K562 (cell line): Measurements from ENCODE around the gene POMGNT2. TPM values are rescaled to one million over a fixed set of nuclear protein-coding genes. Genes with fewer than 3 reads are reported as not detected.

Experiments
- ATAC-seq: fragments of 200-7000 bp; cut with Tn5 transposase; 3 replicates; pipeline ENCODE4 v1.9.1; 2020; ENCODE audit warnings: moderate library complexity
- BruUV-seq: library from RNA; stranded (reverse); fragments of 400-500 nt; replicated peaks from 2 replicates; lab custom pipeline; 2021; lab: Mats Ljungman, UMichigan
- CTCF ChIA-PET: fragments of 300-600 bp; formaldehyde crosslinking; extraction: SDS; loops from one replicate; lab custom pipeline; 2021; ENCODE audit warnings: low intra/inter-chr PET ratio; lab: Yijun Ruan, JAX
- POLR2A ChIA-PET: fragments of 300-600, 350-650 bp; sonication (Branson Sonifier 250); formaldehyde crosslinking; extraction: SDS; loops from one replicate; lab custom pipeline; 2021; ENCODE audit warnings: antibody characterized with exemption, inconsistent platforms; lab: Yijun Ruan, JAX
- DNase-seq, 4 experiments: peaks; one replicate each; pipeline versions ENCODE4 v3.0.0 to v3.0.0-alpha.2; 2011 to 2018; ENCODE audit warnings: low spot score in 3 of 4, mixed read lengths in 3 of 4; ENCODE audit errors: extremely low read depth in 1 of 4
- FAIRE-seq: peaks from 2 replicates; lab custom pipeline; 2011; peaks lifted over from hg19 to GRCh38; lab: Jason Lieb, UNC
- H2AFZ ChIP-seq: 2 replicates; pipeline ENCODE4 v1.6.0; 2011; ENCODE audit warnings: low read depth, low read length, control low read depth, inconsistent platforms
- H3K27ac ChIP-seq: fragments of 200-600 bp; 3 replicates; pipeline ENCODE4 v1.8.0; 2011; ENCODE audit warnings: low read depth, mild to moderate bottlenecking, control low read depth, inconsistent platforms, low read length, moderate library complexity, mixed read lengths; ENCODE audit errors: extremely low read depth
- H3K27me3 ChIP-seq, 2 experiments: fragments of 300-600 bp in 1 of 2; 2 replicates in 1 of 2; 3 replicates in 1 of 2; pipeline versions ENCODE4 v1.6.0 to v1.8.0; 2011; ENCODE audit warnings: inconsistent platforms in 2 of 2, low read length in 2 of 2, mild to moderate bottlenecking in 1 of 2, mixed read lengths in 1 of 2, moderate library complexity in 1 of 2; ENCODE audit not compliant: control insufficient read depth in 2 of 2, insufficient read depth in 2 of 2
- H3K36me3 ChIP-seq: fragments of 300-600 bp; 3 replicates; pipeline ENCODE4 v1.8.0; 2011; ENCODE audit warnings: mild to moderate bottlenecking, low read length, inconsistent platforms; ENCODE audit not compliant: control insufficient read depth, insufficient read depth
- H3K4me1 ChIP-seq, 2 experiments: fragments of 200-600 bp in 1 of 2; replicated peaks in 1 of 2; 2 replicates in 1 of 2; 3 replicates in 1 of 2; pipeline versions ENCODE4 v1.5.1 to v1.8.0; 2011; ENCODE audit warnings: inconsistent platforms in 2 of 2, low read length in 2 of 2, mild to moderate bottlenecking in 1 of 2, mixed read lengths in 1 of 2, moderate library complexity in 1 of 2; ENCODE audit not compliant: control insufficient read depth in 2 of 2, insufficient read depth in 2 of 2
- H3K4me2 ChIP-seq: 2 replicates; pipeline ENCODE4 v1.6.1; 2011; ENCODE audit warnings: low read length, control low read depth, inconsistent platforms, mixed read lengths; ENCODE audit not compliant: insufficient read depth
- H3K4me3 ChIP-seq: fragments of 200-600 bp; sonication (generic), shearing (Covaris generic); 2 replicates; pipeline ENCODE4 v1.5.1; 2016; ENCODE audit warnings: control low read depth, inconsistent platforms
- H3K79me2 ChIP-seq: fragments of 200-600 bp; 3 replicates; pipeline ENCODE4 v1.8.0; 2011; ENCODE audit warnings: low read length, inconsistent platforms; ENCODE audit not compliant: control insufficient read depth, insufficient read depth
- H3K9ac ChIP-seq, 2 experiments: 2 replicates each; pipeline versions ENCODE4 v1.6.0 to v1.6.1; 2011; ENCODE audit warnings: low read depth in 2 of 2, low read length in 2 of 2, control low read depth in 1 of 2, inconsistent platforms in 1 of 2, mild to moderate bottlenecking in 1 of 2, mixed read lengths in 1 of 2; ENCODE audit not compliant: insufficient read depth in 1 of 2
- H3K9me1 ChIP-seq: one replicate; pipeline ENCODE4 v1.6.0; 2011; ENCODE audit warnings: inconsistent platforms, mild to moderate bottlenecking, low read length, moderate library complexity; ENCODE audit not compliant: control insufficient read depth, insufficient read depth
- H3K9me3 ChIP-seq: replicated peaks from 2 replicates; pipeline ENCODE4 v1.5.1; 2011; ENCODE audit warnings: low read depth, low read length, inconsistent platforms; ENCODE audit not compliant: control insufficient read depth, insufficient read depth
- H4K20me1 ChIP-seq: replicated peaks from 2 replicates; pipeline ENCODE4 v1.6.1; 2011; ENCODE audit warnings: low read length, inconsistent platforms, mixed read lengths; ENCODE audit not compliant: control insufficient read depth, insufficient read depth
- BRCA1 ChIP-seq, 2 experiments: fragments of 450-650 bp in 1 of 2; sonication (generic) in 1 of 2; formaldehyde crosslinking in 1 of 2; IDR thresholded peaks; 2 replicates each; pipeline versions ENCODE4 v1.5.0 to v1.6.1; 2017 to 2020; ENCODE audit warnings: mild to moderate bottlenecking in 1 of 2, missing genetic modification reagents in 1 of 2
- ETS1 ChIP-seq: conservative IDR thresholded peaks from 2 replicates; pipeline ENCODE4 v1.6.1; 2011; ENCODE audit warnings: low read depth, mild to moderate bottlenecking, low read length; ENCODE audit not compliant: control insufficient read depth
- GTF2A2 ChIP-seq: IDR thresholded peaks from 2 replicates; pipeline ENCODE4 v1.6.1; 2016; ENCODE audit warnings: mild to moderate bottlenecking, missing genetic modification characterization, missing compliant biosample characterization
- IRF2 ChIP-seq: sonication (generic); formaldehyde crosslinking; IDR thresholded peaks from 2 replicates; pipeline ENCODE4 v1.8.1; 2022; ENCODE audit warnings: mild to moderate bottlenecking, missing genetic modification reagents
- RFX1 ChIP-seq: fragments of 450-650 bp; IDR thresholded peaks from 2 replicates; pipeline ENCODE4 v1.6.1; 2016; ENCODE audit warnings: mild to moderate bottlenecking, moderate library complexity
- SFPQ ChIP-seq: fragments of 200-400 bp; formaldehyde crosslinking; IDR thresholded peaks from 2 replicates; pipeline ENCODE4 v1.6.1; 2017; ENCODE audit warnings: mild to moderate bottlenecking, low read depth, low read length, moderate library complexity
- SMAD4 ChIP-seq: fragments of 250-450 bp; sonication (Bioruptor Pico); conservative IDR thresholded peaks from 2 replicates; pipeline ENCODE4 v1.8.0; 2021; ENCODE audit warnings: inconsistent platforms, mild to moderate bottlenecking, moderate library complexity
- TEAD1 ChIP-seq, 2 experiments: fragments of 450-650 bp in 1 of 2; sonication (generic) in 1 of 2; formaldehyde crosslinking; IDR thresholded peaks; 2 replicates each; pipeline versions ENCODE4 v1.4.0 to v1.8.0; 2020 to 2022; ENCODE audit warnings: mild to moderate bottlenecking in 2 of 2, missing genetic modification reagents in 1 of 2
- ZNF274 ChIP-seq: IDR thresholded peaks from 2 replicates; pipeline ENCODE4 v1.6.1; 2011; ENCODE audit warnings: low read depth, mild to moderate bottlenecking, low read length, moderate library complexity, borderline replicate concordance
- ZNF3 ChIP-seq: fragments of 250-450 bp; sonication (Bioruptor Pico); IDR thresholded peaks from 2 replicates; pipeline ENCODE4 v1.5.0; 2021; ENCODE audit warnings: mild to moderate bottlenecking, moderate library complexity
- WGBS: fragments of 100-300 bp; shearing (Covaris generic); methylation state at CpG from one replicate; pipeline ENCODE4 v1.1.6; 2016; ENCODE audit warnings: low coverage, mixed read lengths; ENCODE audit not compliant: insufficient coverage; ENCODE audit errors: missing lambda C conversion rate; 5-methylcytosine and 5-hydroxymethylcytosine counted together
- in situ Hi-C: fragments of 300-500 bp; cut with MboI; formaldehyde crosslinking; loops from 4 replicates; pipeline ENCODE4 v1.15.0; 2018; ENCODE audit warnings: inconsistent platforms, mixed read lengths
- intact Hi-C: fragments of 100-400 bp; cut with micrococcal nuclease; formaldehyde crosslinking; loops from 2 replicates; pipeline ENCODE4 v1.14.2; 2022
- polyA plus RNA-seq, 8 experiments: library from polyadenylated mRNA; depleted of rRNA in 4 of 8; stranded (reverse) in 5 of 8; unstranded in 3 of 8; fragments of >200 nt; fragmentation: Nextera tagmentation in 2 of 8; fragmentation: Illumina TruSeq in 1 of 8; extraction: Ambion mirVana in 2 of 8; extraction: Trizol in 1 of 8; gene quantifications; 2 replicates each; pipeline versions ENCODE4 v1.2.1 to v1.2.3, GENCODE V29; 2011 to 2014; ENCODE audit warnings: inconsistent platforms in 1 of 8, missing spikeins in 1 of 8
- total RNA-seq, 7 experiments: library from RNA; depleted of rRNA in 6 of 7; stranded (reverse); fragments of >200 nt in 6 of 7; fragmentation: Illumina TruSeq in 2 of 7; extraction: Trizol in 2 of 7; gene quantifications; 2 replicates each; pipeline versions ENCODE4 v1.2.1 to v1.2.3, GENCODE V29; 2011 to 2021; ENCODE audit warnings: low replicate concordance in 1 of 7
- TF ChIP-seq, protein P1 (sequence below): fragments of 250-450 bp; sonication (Bioruptor Pico); IDR thresholded peaks from 2 replicates; pipeline ENCODE4 v1.5.0; 2021; ENCODE audit warnings: mild to moderate bottlenecking, borderline replicate concordance
- TF ChIP-seq, protein P2 (sequence below): sonication (generic); formaldehyde crosslinking; IDR thresholded peaks from 2 replicates; pipeline ENCODE4 v1.9.0; 2022; ENCODE audit warnings: mild to moderate bottlenecking, missing genetic modification reagents
- TF ChIP-seq, protein P3 (sequence below): fragments of 200-800 bp; sonication (Bioruptor generic); IDR thresholded peaks from 2 replicates; pipeline ENCODE4 v1.6.1; 2017; ENCODE audit warnings: missing genetic modification characterization, missing compliant biosample characterization

Gene POMGNT2
- total and polyA plus RNA-seq, 9 of the 15 experiments (the other 6 are each of a cell fraction or from before 2014, with no cell fraction given), result 0.65 to 14.1 (median 10.3) TPM

GRCh38 chr3:43035801-43036365, 70.0 kb downstream of the POMGNT2 start:
- H3K9me3 ChIP-seq, result no peaks in the 10 kb centered on the region
- no peaks in the 10 kb centered on the region for H3K9me1 ChIP-seq
- no peak overlapping the region for H3K4me2 ChIP-seq
- no peak overlapping the region for H3K9ac ChIP-seq
- no peak overlapping the region for H3K4me3 ChIP-seq
- no peak overlapping the region for H2AFZ ChIP-seq
- H3K79me2 ChIP-seq, result no peaks in the 10 kb centered on the region
- no peaks in the 10 kb centered on the region for H3K4me1 ChIP-seq
- no peaks in the 10 kb centered on the region; the same call in 1 of the 2 replicates for H4K20me1 ChIP-seq
- DNase-seq (no peak), ATAC-seq (no peak), FAIRE-seq (no peak)
- CTCF ChIA-PET, result no interaction called here
- H3K36me3 ChIP-seq, result no peaks in the 10 kb centered on the region
- H3K27me3 ChIP-seq, result peaks cover 19 to 54% of the 10 kb centered on the region in 2 experiments
- no peak overlapping the region for H3K27ac ChIP-seq
- WGBS, result 1% methylated on average over 5 of the region's 5 CpGs
- POLR2A ChIA-PET, result interaction anchor here (1.2 kb wide), 1 partner anchor 9 kb away, joined by 3 read pairs; no protein-coding TSS in a partner anchor
- intact Hi-C loops, result no loop called here
- BruUV-seq, result no TSS peak
- in situ Hi-C loops, result loop anchor here (10.0 kb wide), 1 partner anchor 1009 kb away; no protein-coding TSS in a partner anchor
- no peak for TF ChIP-seq IRF2 (CRISPR knock-in tag)
- TF ChIP-seq, protein P1, sequence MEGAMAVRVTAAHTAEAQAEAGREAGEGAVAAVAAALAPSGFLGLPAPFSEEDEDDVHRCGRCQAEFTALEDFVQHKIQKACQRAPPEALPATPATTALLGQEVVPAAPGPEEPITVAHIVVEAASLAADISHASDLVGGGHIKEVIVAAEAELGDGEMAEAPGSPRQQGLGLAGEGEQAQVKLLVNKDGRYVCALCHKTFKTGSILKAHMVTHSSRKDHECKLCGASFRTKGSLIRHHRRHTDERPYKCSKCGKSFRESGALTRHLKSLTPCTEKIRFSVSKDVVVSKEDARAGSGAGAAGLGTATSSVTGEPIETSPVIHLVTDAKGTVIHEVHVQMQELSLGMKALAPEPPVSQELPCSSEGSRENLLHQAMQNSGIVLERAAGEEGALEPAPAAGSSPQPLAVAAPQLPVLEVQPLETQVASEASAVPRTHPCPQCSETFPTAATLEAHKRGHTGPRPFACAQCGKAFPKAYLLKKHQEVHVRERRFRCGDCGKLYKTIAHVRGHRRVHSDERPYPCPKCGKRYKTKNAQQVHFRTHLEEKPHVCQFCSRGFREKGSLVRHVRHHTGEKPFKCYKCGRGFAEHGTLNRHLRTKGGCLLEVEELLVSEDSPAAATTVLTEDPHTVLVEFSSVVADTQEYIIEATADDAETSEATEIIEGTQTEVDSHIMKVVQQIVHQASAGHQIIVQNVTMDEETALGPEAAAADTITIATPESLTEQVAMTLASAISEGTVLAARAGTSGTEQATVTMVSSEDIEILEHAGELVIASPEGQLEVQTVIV (CRISPR knock-in tag), result no peak
- TF ChIP-seq, protein P2, sequence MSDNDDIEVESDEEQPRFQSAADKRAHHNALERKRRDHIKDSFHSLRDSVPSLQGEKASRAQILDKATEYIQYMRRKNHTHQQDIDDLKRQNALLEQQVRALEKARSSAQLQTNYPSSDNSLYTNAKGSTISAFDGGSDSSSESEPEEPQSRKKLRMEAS (CRISPR knock-in tag), result no peak
- no peak for TF ChIP-seq SMAD4 (CRISPR knock-in tag)
- no peak for TF ChIP-seq ETS1
- no peak for TF ChIP-seq SFPQ
- no peak for TF ChIP-seq ZNF274
- no peak for TF ChIP-seq TEAD1 (CRISPR knock-in tag; IDR thresholded peaks at IDR 0.05)
- TF ChIP-seq RFX1, result no peak
- TF ChIP-seq ZNF3, result no peak
- TF ChIP-seq, protein P3, sequence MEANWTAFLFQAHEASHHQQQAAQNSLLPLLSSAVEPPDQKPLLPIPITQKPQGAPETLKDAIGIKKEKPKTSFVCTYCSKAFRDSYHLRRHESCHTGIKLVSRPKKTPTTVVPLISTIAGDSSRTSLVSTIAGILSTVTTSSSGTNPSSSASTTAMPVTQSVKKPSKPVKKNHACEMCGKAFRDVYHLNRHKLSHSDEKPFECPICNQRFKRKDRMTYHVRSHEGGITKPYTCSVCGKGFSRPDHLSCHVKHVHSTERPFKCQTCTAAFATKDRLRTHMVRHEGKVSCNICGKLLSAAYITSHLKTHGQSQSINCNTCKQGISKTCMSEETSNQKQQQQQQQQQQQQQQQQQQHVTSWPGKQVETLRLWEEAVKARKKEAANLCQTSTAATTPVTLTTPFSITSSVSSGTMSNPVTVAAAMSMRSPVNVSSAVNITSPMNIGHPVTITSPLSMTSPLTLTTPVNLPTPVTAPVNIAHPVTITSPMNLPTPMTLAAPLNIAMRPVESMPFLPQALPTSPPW (CRISPR knock-in tag), result no peak
- TF ChIP-seq BRCA1 (IDR thresholded peaks at IDR 0.05), result no peak
- TF ChIP-seq BRCA1 (CRISPR knock-in tag; IDR thresholded peaks at IDR 0.05), result no peak
- no peak for TF ChIP-seq GTF2A2
